Hepatocyte (in vitro differentiated cells): Measurements from ENCODE around the gene GPR153. TPM values are rescaled to one million over a fixed set of nuclear protein-coding genes. Genes with fewer than 3 reads are reported as not detected.

Source experiments
- DNase-seq: peaks from one replicate; pipeline ENCODE4 v3.0.0-alpha.2; 2016; ENCODE audit warnings: low spot score
- H2AFZ ChIP-seq: fragments of 200-600 bp; sonication (generic); 2 replicates; pipeline ENCODE4 v1.6.0; 2016; ENCODE audit warnings: antibody characterized with exemption, mild to moderate bottlenecking
- H3K27ac ChIP-seq: fragments of 200-600 bp; sonication (generic); 2 replicates; pipeline ENCODE4 v1.5.1; 2016; ENCODE audit warnings: mild to moderate bottlenecking
- H3K27me3 ChIP-seq: fragments of 200-600 bp; sonication (generic); 2 replicates; pipeline ENCODE4 v1.6.1; 2016
- H3K36me3 ChIP-seq: fragments of 200-600 bp; sonication (generic); replicated peaks from 2 replicates; pipeline ENCODE4 v1.5.1; 2016; ENCODE audit warnings: low read depth; ENCODE audit not compliant: insufficient read depth
- H3K4me1 ChIP-seq: fragments of 200-600 bp; sonication (generic); 2 replicates; pipeline ENCODE4 v1.5.1; 2016; ENCODE audit warnings: mild to moderate bottlenecking, moderate library complexity; ENCODE audit not compliant: insufficient read depth
- H3K4me2 ChIP-seq: fragments of 200-600 bp; sonication (generic); 2 replicates; pipeline ENCODE4 v1.6.0; 2016
- H3K4me3 ChIP-seq: fragments of 200-600 bp; sonication (generic); 2 replicates; pipeline ENCODE4 v1.5.1; 2016; ENCODE audit warnings: mild to moderate bottlenecking
- H3K79me2 ChIP-seq: fragments of 200-600 bp; sonication (generic); 2 replicates; pipeline ENCODE4 v1.6.0; 2017; ENCODE audit warnings: mild to moderate bottlenecking
- H3K9me2 ChIP-seq: fragments of 200-600 bp; sonication (generic); replicated peaks from 2 replicates; pipeline ENCODE4 v1.6.0; 2017; ENCODE audit warnings: mild to moderate bottlenecking; ENCODE audit not compliant: insufficient read depth
- H3K9me3 ChIP-seq: fragments of 200-600 bp; sonication (generic); 2 replicates; pipeline ENCODE4 v1.5.1; 2016; ENCODE audit warnings: low read depth, mild to moderate bottlenecking
- H4K20me1 ChIP-seq: fragments of 200-600 bp; sonication (generic); 2 replicates; pipeline ENCODE4 v1.6.0; 2016; ENCODE audit warnings: mild to moderate bottlenecking; ENCODE audit not compliant: insufficient read depth, poor library complexity, severe bottlenecking
- EZH2 ChIP-seq: fragments of 200-600 bp; sonication (generic); IDR thresholded peaks from 2 replicates; pipeline ENCODE4 v1.6.1; 2016; ENCODE audit warnings: antibody characterized with exemption, mild to moderate bottlenecking, borderline replicate concordance
- EZH2phosphoT487 ChIP-seq: fragments of 200-600 bp; sonication (generic); IDR thresholded peaks from one replicate; pipeline ENCODE4 v1.6.1; 2018; ENCODE audit warnings: antibody characterized with exemption, mild to moderate bottlenecking, low read depth, moderate library complexity; ENCODE audit not compliant: unreplicated experiment, severe bottlenecking
- WGBS: methylation state at CpG from one replicate; pipeline ENCODE4 v1.1.6; 2016; ENCODE audit warnings: low lambda C conversion rate; ENCODE audit errors: missing lambda C conversion rate; 5-methylcytosine and 5-hydroxymethylcytosine counted together
- polyA plus RNA-seq: library from polyadenylated mRNA; unstranded; fragments of >200 nt; fragmentation: Nextera tagmentation; extraction: Ambion mirVana; gene quantifications from 2 replicates; pipeline ENCODE4 v1.2.1, GENCODE V29; 2016
- total RNA-seq: library from RNA; depleted of rRNA; stranded (reverse); fragments of >200 nt; gene quantifications from 2 replicates; pipeline ENCODE4 v1.2.3, GENCODE V29; 2014
- TF ChIP-seq, protein P1 (sequence below): fragments of 200-600 bp; sonication (generic); IDR thresholded peaks from 2 replicates; pipeline ENCODE4 v1.5.1; 2016; ENCODE audit warnings: antibody characterized with exemption, mild to moderate bottlenecking; ENCODE audit not compliant: poor library complexity

GPR153 gene
- total and polyA plus RNA-seq, 2 experiments from 2014 or later = 9.1 to 13.5 TPM

DNA sequence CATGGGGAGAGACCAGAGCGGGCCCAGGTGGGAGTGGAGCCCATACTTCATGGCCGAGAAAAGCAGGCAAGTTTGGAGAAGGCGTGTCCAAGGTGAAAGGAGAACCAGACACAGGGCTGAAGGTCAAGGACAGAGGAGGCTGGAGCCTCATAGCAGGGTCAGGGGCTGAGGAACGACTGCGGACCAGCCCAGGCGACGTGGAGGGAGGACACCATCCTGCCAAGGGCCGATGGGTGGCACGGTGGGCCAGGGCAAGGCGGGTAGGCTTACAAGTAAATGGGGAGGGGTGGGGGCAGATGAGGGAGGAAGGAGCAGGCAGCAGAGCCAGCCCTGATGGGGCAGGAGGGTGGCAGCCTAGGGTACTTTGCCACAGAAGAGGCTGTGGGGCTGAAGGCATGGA lies 18.2 kb upstream of the GPR153 start:
- no peak overlapping the region for H3K4me3 ChIP-seq

DNA sequence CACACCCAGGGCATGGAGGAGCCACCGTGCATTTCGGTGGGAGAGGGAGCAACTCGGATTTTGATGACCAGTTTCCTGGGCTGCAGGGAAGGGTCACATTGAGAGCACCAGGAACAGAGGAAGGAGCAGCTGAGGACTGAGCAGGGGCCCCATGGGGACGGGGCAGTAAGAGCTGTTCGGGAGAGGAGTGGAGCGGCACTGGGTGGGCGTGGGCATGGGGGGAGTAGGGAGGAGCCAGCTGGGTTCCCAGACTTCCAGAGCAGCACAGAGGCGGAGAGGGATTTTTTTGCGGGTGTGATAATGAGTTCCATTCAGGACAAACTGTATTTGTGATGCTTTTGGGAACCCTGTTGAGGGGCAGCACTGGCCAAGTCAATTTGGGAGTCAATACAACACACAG lies 17.4 kb upstream of the GPR153 start:
- peaks cover 6% of the 10 kb centered on the region for H3K4me1 ChIP-seq
- no peaks in the 10 kb centered on the region for H3K36me3 ChIP-seq
- H3K9me2 ChIP-seq = no peaks in the 10 kb centered on the region
- H3K9me3 ChIP-seq = no peaks in the 10 kb centered on the region
- TF ChIP-seq, protein P1, sequence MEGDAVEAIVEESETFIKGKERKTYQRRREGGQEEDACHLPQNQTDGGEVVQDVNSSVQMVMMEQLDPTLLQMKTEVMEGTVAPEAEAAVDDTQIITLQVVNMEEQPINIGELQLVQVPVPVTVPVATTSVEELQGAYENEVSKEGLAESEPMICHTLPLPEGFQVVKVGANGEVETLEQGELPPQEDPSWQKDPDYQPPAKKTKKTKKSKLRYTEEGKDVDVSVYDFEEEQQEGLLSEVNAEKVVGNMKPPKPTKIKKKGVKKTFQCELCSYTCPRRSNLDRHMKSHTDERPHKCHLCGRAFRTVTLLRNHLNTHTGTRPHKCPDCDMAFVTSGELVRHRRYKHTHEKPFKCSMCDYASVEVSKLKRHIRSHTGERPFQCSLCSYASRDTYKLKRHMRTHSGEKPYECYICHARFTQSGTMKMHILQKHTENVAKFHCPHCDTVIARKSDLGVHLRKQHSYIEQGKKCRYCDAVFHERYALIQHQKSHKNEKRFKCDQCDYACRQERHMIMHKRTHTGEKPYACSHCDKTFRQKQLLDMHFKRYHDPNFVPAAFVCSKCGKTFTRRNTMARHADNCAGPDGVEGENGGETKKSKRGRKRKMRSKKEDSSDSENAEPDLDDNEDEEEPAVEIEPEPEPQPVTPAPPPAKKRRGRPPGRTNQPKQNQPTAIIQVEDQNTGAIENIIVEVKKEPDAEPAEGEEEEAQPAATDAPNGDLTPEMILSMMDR = no peak
- TF ChIP-seq EZH2phosphoT487 = no peak
- TF ChIP-seq EZH2 = no peak
- no peak overlapping the region for H3K27ac ChIP-seq
- no peak overlapping the region for H2AFZ ChIP-seq
- H3K27me3 ChIP-seq = no peaks in the 10 kb centered on the region
- H4K20me1 ChIP-seq = no peaks in the 10 kb centered on the region
- 78% methylated on average over 7 of the region's 9 CpGs for WGBS
- no peak for DNase-seq
- H3K79me2 ChIP-seq = no peaks in the 10 kb centered on the region
- no peak overlapping the region for H3K4me2 ChIP-seq
- H3K4me3 ChIP-seq = no peak overlapping the region

More for the DNA sequence above, 18.2 kb upstream of the GPR153 start:
- DNase-seq = no peak
- Histone ChIP-seq H4K20me1 (no peaks in the 10 kb centered on the region), H2AFZ (no peak overlapping the region), H3K27ac (no peak overlapping the region), H3K4me2 (no peak overlapping the region), H3K27me3 (no peaks in the 10 kb centered on the region), H3K36me3 (no peaks in the 10 kb centered on the region), H3K9me2 (no peaks in the 10 kb centered on the region), H3K79me2 (no peaks in the 10 kb centered on the region), H3K9me3 (no peaks in the 10 kb centered on the region), H3K4me1 (peaks cover 6% of the 10 kb centered on the region)
- WGBS = 94% methylated on average over 10 of the region's 10 CpGs
- TF ChIP-seq, protein P1 = no peak
- no peak for TF ChIP-seq EZH2phosphoT487
- TF ChIP-seq EZH2 = no peak

DNA sequence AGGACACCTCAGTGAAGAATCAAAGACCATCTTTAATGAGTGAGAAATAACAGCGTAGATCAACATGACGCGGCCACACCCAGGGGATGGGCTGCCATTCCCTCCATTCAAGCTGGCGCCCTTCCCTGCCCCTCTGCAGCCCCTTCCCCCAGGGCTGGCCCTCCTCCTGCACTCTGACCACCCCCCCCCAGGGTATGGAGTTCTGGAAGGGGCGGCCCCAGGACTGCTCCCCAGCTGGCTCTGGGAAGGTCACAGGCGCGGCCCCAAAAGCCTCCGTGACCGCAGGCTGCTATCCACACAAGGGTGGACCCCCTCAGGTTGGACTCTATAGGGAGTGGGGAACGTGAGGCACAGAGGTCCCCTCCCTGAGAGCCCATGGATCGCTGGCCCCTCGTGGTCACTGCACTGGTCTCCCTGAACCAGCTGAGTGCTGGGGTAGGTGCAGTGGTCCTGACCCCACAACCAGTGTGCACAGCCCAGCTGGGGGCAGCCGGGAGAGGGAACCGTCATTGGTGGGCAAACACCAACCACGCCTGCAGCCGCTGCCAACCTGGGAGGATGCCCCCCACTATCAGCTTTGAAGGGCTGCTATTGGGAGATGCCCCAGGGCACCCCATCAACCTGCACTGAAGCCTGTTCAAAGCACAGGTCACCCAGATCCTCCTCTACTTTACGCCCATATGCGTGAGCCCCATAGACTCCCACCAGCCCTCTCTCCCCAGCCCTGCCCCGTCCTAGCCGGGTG lies 16.1 kb upstream of the GPR153 start:
- no peaks in the 10 kb centered on the region for H3K9me3 ChIP-seq
- DNase-seq = no peak
- H3K4me3 ChIP-seq = no peak overlapping the region
- H3K4me2 ChIP-seq = no peak overlapping the region
- H3K27ac ChIP-seq = no peak overlapping the region
- 95% methylated on average over 19 of the region's 20 CpGs for WGBS
- no peaks in the 10 kb centered on the region for H3K27me3 ChIP-seq
- peaks cover 11% of the 10 kb centered on the region for H3K4me1 ChIP-seq
- TF ChIP-seq, protein P1 = no peak
- no peaks in the 10 kb centered on the region for H3K9me2 ChIP-seq
- no peaks in the 10 kb centered on the region for H3K36me3 ChIP-seq
- no peak overlapping the region for H2AFZ ChIP-seq
- H4K20me1 ChIP-seq = no peaks in the 10 kb centered on the region
- H3K79me2 ChIP-seq = no peaks in the 10 kb centered on the region
